Endothelial cell of umbilical vein (primary cell): ENCODE measurements around the gene SERPINE1. TPM values are rescaled to one million over a fixed set of nuclear protein-coding genes. Genes with fewer than 3 reads are reported as not detected.
A peak's percentile ranks its signal among the peaks of the same experiment; 100 is the strongest.

Experiments
- BruUV-seq: library from RNA; stranded (reverse); fragments of 400-500 nt; replicated peaks from 2 replicates; lab custom pipeline; 2021; lab: Mats Ljungman, UMichigan
- CTCF ChIA-PET: fragments of 300-600, 350-600 bp; sonication (Branson Sonifier 250); formaldehyde crosslinking; loops from one replicate; lab custom pipeline; 2021; ENCODE audit warnings: antibody characterized with exemption, inconsistent platforms; lab: Charles Lee
- POLR2A ChIA-PET: fragments of 300-600, 350-600 bp; sonication (Branson Sonifier 250); formaldehyde crosslinking; loops from one replicate; lab custom pipeline; 2021; ENCODE audit warnings: antibody characterized with exemption, inconsistent platforms; lab: Charles Lee
- DNase-seq: peaks from one replicate; pipeline ENCODE4 v3.0.0-alpha.2; 2011; ENCODE audit warnings: low read depth, low spot score
- FAIRE-seq: peaks from 2 replicates; lab custom pipeline; 2011; peaks lifted over from hg19 to GRCh38; lab: Jason Lieb, UNC
- H2AFZ ChIP-seq: 2 replicates; pipeline ENCODE4 v1.6.0; 2012; ENCODE audit warnings: low read depth, low read length, control low read depth, inconsistent platforms
- H3K27ac ChIP-seq: 2 replicates; pipeline ENCODE4 v1.5.1; 2011; ENCODE audit warnings: low read depth, mild to moderate bottlenecking, control low read depth, low read length, moderate library complexity; ENCODE audit not compliant: insufficient read depth
- H3K27me3 ChIP-seq, 2 experiments: 2 replicates each; pipeline versions ENCODE4 v1.6.0 to v1.6.1; 2011; ENCODE audit warnings: low read length in 2 of 2, mixed read lengths in 1 of 2; ENCODE audit not compliant: control insufficient read depth in 2 of 2, insufficient read depth in 2 of 2
- H3K36me3 ChIP-seq, 2 experiments: 2 replicates in 1 of 2; 3 replicates in 1 of 2; pipeline ENCODE4 v1.5.1; 2011; ENCODE audit warnings: low read length in 2 of 2, mild to moderate bottlenecking in 1 of 2, moderate library complexity in 1 of 2; ENCODE audit not compliant: control insufficient read depth in 2 of 2, insufficient read depth in 2 of 2; ENCODE audit errors: extremely low read depth in 1 of 2
- H3K4me1 ChIP-seq: 3 replicates; pipeline ENCODE4 v1.5.1; 2011; ENCODE audit warnings: mild to moderate bottlenecking, low read length; ENCODE audit not compliant: control insufficient read depth, insufficient read depth; ENCODE audit errors: extremely low read depth
- H3K4me2 ChIP-seq: 2 replicates; pipeline ENCODE4 v1.6.1; 2011; ENCODE audit warnings: low read length, control low read depth, mixed read lengths; ENCODE audit not compliant: insufficient read depth
- H3K4me3 ChIP-seq, 3 experiments: fragments of 200-600 bp in 1 of 3; sonication (generic), shearing (Covaris generic) in 1 of 3; replicated peaks in 1 of 3; 2 replicates each; pipeline ENCODE4 v1.5.1; 2011 to 2016; ENCODE audit warnings: control low read depth in 3 of 3, low read length in 3 of 3, mild to moderate bottlenecking in 2 of 3, inconsistent platforms in 1 of 3, low read depth in 1 of 3, moderate library complexity in 1 of 3; ENCODE audit not compliant: insufficient read depth in 1 of 3
- H3K79me2 ChIP-seq: 2 replicates; pipeline ENCODE4 v1.6.0; 2012; ENCODE audit warnings: low read length, inconsistent platforms; ENCODE audit not compliant: control insufficient read depth, insufficient read depth
- H3K9ac ChIP-seq: replicated peaks from 2 replicates; pipeline ENCODE3; 2011; ENCODE audit warnings: low read length, control low read depth; ENCODE audit not compliant: insufficient read depth; ENCODE audit errors: extremely low read depth
- H3K9me1 ChIP-seq: replicated peaks from 3 replicates; pipeline ENCODE4 v1.6.0; 2011; ENCODE audit warnings: mild to moderate bottlenecking, low read length; ENCODE audit not compliant: control insufficient read depth, insufficient read depth; ENCODE audit errors: extremely low read depth
- H3K9me3 ChIP-seq: replicated peaks from 2 replicates; pipeline ENCODE4 v1.5.1; 2012; ENCODE audit warnings: low read length, inconsistent platforms; ENCODE audit not compliant: control insufficient read depth, insufficient read depth
- H4K20me1 ChIP-seq: replicated peaks from 2 replicates; pipeline ENCODE3; 2011; ENCODE audit warnings: mild to moderate bottlenecking, low read length; ENCODE audit not compliant: control insufficient read depth, insufficient read depth; ENCODE audit errors: extremely low read depth
- FOS ChIP-seq: IDR thresholded peaks from 2 replicates; pipeline ENCODE4 v1.6.1; 2011; ENCODE audit warnings: mild to moderate bottlenecking, low read length, moderate library complexity, borderline replicate concordance; ENCODE audit not compliant: insufficient read depth
- GATA2 ChIP-seq: IDR thresholded peaks from 2 replicates; pipeline ENCODE4 v1.7.0; 2011; ENCODE audit warnings: low read depth, mild to moderate bottlenecking, moderate library complexity, mixed read lengths, low read length; ENCODE audit not compliant: insufficient read length, insufficient read depth
- MYC ChIP-seq: IDR thresholded peaks from one replicate; pipeline ENCODE4 v1.6.1; 2011; ENCODE audit warnings: mild to moderate bottlenecking, low read depth, low read length
- dilution Hi-C: fragments of 300-500 bp; cut with MboI; formaldehyde crosslinking; loops from one replicate; pipeline ENCODE4 v1.15.0; 2019; ENCODE audit warnings: low sequenced_read_pairs; ENCODE audit not compliant: extremely low pct_ligation_motif_present
- intact Hi-C: fragments of 100-400 bp; cut with micrococcal nuclease; formaldehyde crosslinking; loops from one replicate; pipeline ENCODE4 v1.10.0; 2022
- polyA plus RNA-seq, 4 experiments: library from polyadenylated mRNA; depleted of rRNA in 3 of 4; stranded (reverse) in 3 of 4; unstranded in 1 of 4; fragments of >200 nt; gene quantifications; 2 replicates each; pipeline versions ENCODE4 v1.2.1 to v1.2.3, GENCODE V29; 2011 to 2012; ENCODE audit warnings: missing spikeins in 1 of 4
- total RNA-seq: library from RNA; stranded (reverse); gene quantifications from 2 replicates; pipeline ENCODE4 v1.2.3, GENCODE V29; 2021
- TF ChIP-seq, protein P1 (sequence below): IDR thresholded peaks from 2 replicates; pipeline ENCODE4 v1.6.1; 2011; ENCODE audit not compliant: insufficient read depth, insufficient read length

Gene SERPINE1
- total and polyA plus RNA-seq, 2 donors (not counting 3 experiments of a cell fraction or from before 2014, with no cell fraction given) = 2,296 to 4,637 TPM

DNA sequence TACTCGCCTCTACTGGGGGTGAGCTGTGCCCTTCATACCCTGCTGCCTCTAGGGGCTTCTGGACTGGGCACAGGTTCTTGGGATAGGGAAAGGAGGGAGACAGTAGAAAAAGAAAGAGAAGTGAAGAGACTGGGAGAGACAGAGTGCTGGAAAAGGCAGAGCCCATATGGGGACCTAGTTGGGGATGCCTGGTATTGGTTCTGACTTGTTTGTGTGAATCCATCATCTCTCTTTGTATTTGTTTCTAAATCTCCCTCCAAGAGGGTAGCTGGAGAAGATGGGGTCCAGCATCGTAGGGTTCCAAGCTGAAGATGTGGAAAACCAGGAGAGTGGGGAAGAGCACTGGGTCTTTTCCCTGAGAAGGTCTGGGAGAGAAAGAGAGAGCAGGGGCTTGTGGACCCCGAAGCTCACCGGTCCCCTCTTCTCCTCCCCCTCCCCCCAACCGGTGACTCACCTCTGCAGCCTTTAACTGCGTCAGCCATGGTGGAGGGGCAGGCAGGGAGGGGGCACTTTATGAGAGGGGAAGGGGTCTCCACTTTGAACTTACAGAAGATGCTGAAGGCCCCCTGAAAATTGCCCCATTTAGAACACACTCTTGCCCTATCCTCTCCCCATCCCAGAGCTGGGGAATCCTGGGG is 41.6 kb downstream of the SERPINE1 start:
- dilution Hi-C loops = no loop called here
- Histone ChIP-seq H3K36me3 (no peaks in the 10 kb centered on the region), H3K9ac (no peak overlapping the region), H3K4me1 (peaks cover 9% of the 10 kb centered on the region), H3K9me1 (no peaks in the 10 kb centered on the region), H3K27me3 (peaks cover 80 to 87% of the 10 kb centered on the region in 2 experiments), H3K9me3 (no peaks in the 10 kb centered on the region), H2AFZ (no peak overlapping the region), H4K20me1 (no peaks in the 10 kb centered on the region), H3K4me3 (no peak overlapping the region), H3K4me2 (no peak overlapping the region), H3K79me2 (no peaks in the 10 kb centered on the region), H3K27ac (no peak overlapping the region)
- no peak for FAIRE-seq
- CTCF ChIA-PET = interaction anchor here (1.1 to 1.6 kb wide), 3 partner anchors 12 to 24 kb away, joined by 6 to 17 read pairs (median 7); no protein-coding TSS in a partner anchor
- no TSS peak for BruUV-seq
- intact Hi-C loops = loop anchor here (1.0 to 10.0 kb wide), 4 partner anchors 24 to 274 kb away; partner anchors contain the start of gene ACHE
- TF ChIP-seq, protein P1, sequence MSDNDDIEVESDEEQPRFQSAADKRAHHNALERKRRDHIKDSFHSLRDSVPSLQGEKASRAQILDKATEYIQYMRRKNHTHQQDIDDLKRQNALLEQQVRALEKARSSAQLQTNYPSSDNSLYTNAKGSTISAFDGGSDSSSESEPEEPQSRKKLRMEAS = no peak
- TF ChIP-seq GATA2 (no peak), FOS (peak; percentile 5)
- no peak for DNase-seq
- POLR2A ChIA-PET = no interaction called here

DNA sequence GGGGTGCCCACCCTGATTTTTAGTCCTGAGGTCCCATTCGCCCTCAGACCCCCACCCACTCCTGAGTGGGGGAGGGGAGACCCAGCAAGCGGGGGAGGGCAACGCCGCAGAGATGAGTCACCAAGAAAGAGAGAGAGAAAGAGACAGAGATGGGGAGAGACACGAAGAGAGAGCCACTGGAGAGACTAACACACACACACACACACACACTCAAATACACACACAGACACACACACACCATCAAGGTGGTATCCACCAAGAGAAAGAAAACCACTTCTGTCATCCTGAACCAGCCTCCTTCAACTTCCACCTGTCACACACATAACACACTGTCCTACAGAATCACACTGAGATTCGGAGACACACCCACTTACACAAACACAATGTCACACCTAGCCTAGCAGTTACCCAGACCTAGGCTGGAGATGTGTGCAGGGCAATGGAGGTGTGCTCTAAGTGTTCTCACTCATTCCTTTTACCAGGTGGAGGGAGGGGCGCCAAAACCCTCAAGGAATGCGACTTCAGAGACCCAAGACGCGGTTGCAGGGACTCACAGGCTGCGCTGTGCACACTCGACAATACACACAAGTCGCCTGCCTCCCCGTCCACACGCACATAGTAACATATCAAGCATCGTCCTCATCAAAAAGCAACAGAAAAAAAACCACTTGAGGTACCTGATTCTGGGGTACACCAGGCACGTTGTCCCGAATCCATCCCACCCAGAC is 42.4 kb downstream of the SERPINE1 start:
- dilution Hi-C loops = no loop called here
- BruUV-seq = no TSS peak
- ChIA-PET POLR2A (no interaction called here), CTCF (interaction anchor here (1.0 to 3.1 kb wide), 5 partner anchors 12 to 26 kb away, joined by 3 to 49 read pairs (median 7); no protein-coding TSS in a partner anchor)
- Histone ChIP-seq H3K9me3 (no peaks in the 10 kb centered on the region), H3K27ac (no peak overlapping the region), H3K4me3 (no peak overlapping the region), H2AFZ (no peak overlapping the region), H3K27me3 (peaks cover 83 to 87% of the 10 kb centered on the region in 2 experiments), H3K9ac (no peak overlapping the region), H3K4me1 (peaks cover 3% of the 10 kb centered on the region), H3K4me2 (no peak overlapping the region), H3K9me1 (no peaks in the 10 kb centered on the region), H4K20me1 (no peaks in the 10 kb centered on the region), H3K36me3 (no peaks in the 10 kb centered on the region), H3K79me2 (no peaks in the 10 kb centered on the region)
- no peak for DNase-seq
- peak; percentile 4 for FAIRE-seq
- intact Hi-C loops = loop anchor here (1.0 to 10.0 kb wide), 4 partner anchors 23 to 274 kb away; partner anchors contain the start of gene ACHE
- TF ChIP-seq MYC = no peak
